ENCODE results near the gene TMCO6.

The TMCO6 gene

DNA sequence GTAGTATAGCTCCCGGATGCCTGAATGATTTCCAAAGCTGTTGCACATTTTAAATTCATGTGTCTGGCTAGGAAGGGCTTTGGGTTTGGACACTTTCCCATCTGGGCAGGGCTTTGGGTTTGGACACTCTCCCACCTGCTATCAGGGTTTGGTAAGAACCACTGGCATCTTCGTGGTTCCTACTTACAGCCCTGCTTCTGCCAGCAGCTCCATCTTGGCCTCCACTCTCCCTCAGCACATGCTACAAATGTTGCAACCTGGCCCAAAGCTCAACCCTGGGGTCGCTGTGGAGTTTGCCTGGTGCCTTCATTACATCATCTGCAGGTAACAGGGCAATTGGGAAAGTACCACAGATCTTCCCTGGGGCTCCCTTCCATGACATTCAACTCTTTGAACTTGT is 3.5 kb downstream of the TMCO6 start:
- ATAC-seq, result no peak
- TF ChIP-seq, protein P1, sequence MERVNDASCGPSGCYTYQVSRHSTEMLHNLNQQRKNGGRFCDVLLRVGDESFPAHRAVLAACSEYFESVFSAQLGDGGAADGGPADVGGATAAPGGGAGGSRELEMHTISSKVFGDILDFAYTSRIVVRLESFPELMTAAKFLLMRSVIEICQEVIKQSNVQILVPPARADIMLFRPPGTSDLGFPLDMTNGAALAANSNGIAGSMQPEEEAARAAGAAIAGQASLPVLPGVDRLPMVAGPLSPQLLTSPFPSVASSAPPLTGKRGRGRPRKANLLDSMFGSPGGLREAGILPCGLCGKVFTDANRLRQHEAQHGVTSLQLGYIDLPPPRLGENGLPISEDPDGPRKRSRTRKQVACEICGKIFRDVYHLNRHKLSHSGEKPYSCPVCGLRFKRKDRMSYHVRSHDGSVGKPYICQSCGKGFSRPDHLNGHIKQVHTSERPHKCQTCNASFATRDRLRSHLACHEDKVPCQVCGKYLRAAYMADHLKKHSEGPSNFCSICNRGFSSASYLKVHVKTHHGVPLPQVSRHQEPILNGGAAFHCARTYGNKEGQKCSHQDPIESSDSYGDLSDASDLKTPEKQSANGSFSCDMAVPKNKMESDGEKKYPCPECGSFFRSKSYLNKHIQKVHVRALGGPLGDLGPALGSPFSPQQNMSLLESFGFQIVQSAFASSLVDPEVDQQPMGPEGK (CRISPR knock-in tag; IDR thresholded peaks at IDR 0.05; ENCODE audit: borderline replicate concordance), result no peak
- TF ChIP-seq ZFP30 (CRISPR knock-in tag; IDR thresholded peaks at IDR 0.05) (no peak), CSDC2 (CRISPR knock-in tag; IDR thresholded peaks at IDR 0.05) (no peak), SNAI2 (CRISPR knock-in tag; IDR thresholded peaks at IDR 0.05) (no peak), ZFP3 (CRISPR knock-in tag; IDR thresholded peaks at IDR 0.05) (no peak), RARB (CRISPR knock-in tag; IDR thresholded peaks at IDR 0.05) (no peak), ESRRG (CRISPR knock-in tag; IDR thresholded peaks at IDR 0.05) (no peak), ZNF8 (CRISPR knock-in tag; IDR thresholded peaks at IDR 0.05) (no peak), TOX (CRISPR knock-in tag; IDR thresholded peaks at IDR 0.05; ENCODE audit: borderline replicate concordance) (no peak), ZNF565 (CRISPR knock-in tag; conservative IDR thresholded peaks at IDR 0.05; ENCODE audit: low read depth) (no peak), BACH2 (CRISPR knock-in tag; IDR thresholded peaks at IDR 0.05; ENCODE audit: borderline replicate concordance) (no peak), TCF4 (CRISPR knock-in tag; IDR thresholded peaks at IDR 0.05; ENCODE audit: borderline replicate concordance) (no peak), GLIS3 (CRISPR knock-in tag; IDR thresholded peaks at IDR 0.05) (no peak)

DNA sequence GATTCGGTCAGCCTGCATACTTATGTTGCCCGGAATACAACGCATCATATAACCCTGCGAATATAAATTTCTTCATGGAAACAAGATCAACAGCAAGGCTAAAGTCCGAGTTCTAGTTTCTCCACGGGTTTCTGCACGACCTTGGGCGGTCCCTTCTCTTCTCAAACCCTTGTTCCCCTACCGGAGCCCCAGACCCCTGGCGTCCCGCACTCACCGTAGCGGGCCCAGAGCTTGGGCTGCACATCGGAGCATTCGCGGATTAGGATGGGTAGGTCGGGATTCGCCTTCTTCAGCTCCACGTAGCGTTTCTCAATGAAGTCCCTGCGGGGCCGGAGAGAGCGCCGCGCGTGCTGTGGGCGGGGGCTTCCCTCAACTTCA is 7.8 kb downstream of the TMCO6 start:
- ATAC-seq, result peak; percentile 36

DNA sequence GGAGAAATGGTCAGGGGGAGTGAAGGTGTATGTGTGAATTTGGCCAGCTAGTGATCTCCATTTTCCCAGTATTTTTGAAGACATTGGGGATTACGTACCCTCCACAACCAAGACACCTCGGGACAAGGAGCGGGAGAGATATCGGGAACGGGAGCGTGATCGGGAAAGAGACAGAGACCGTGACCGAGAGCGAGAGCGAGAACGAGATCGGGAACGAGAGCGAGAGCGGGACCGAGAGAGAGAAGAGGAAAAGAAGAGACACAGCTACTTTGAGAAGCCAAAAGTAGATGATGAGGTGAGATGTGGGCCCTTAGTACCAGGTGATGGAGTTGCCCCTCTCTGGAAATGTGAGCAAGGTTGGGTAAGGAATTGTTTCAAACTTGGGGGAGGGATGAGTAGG is 19.6 kb downstream of the TMCO6 start:
- no peak for ATAC-seq

More for the DNA sequence above, 7.8 kb downstream of the TMCO6 start:
- TF ChIP-seq GLIS3 (CRISPR knock-in tag; IDR thresholded peaks at IDR 0.05), result no peak
- no peak for TF ChIP-seq OSR1 (CRISPR knock-in tag; IDR thresholded peaks at IDR 0.05)
- TF ChIP-seq PPARA (CRISPR knock-in tag; IDR thresholded peaks at IDR 0.05; ENCODE audit: borderline replicate concordance), result no peak
- no peak for TF ChIP-seq ZFP3 (CRISPR knock-in tag; IDR thresholded peaks at IDR 0.05)
- TF ChIP-seq ISL1 (CRISPR knock-in tag; IDR thresholded peaks at IDR 0.05), result no peak
- no peak for TF ChIP-seq CSDC2 (CRISPR knock-in tag; IDR thresholded peaks at IDR 0.05)
- TF ChIP-seq ARNTL (CRISPR knock-in tag; IDR thresholded peaks at IDR 0.05; ENCODE audit: borderline replicate concordance, low read depth), result no peak
- no peak for TF ChIP-seq ZNF70 (CRISPR knock-in tag; IDR thresholded peaks at IDR 0.05)
- no peak for TF ChIP-seq ESRRG (CRISPR knock-in tag; IDR thresholded peaks at IDR 0.05)

More for the DNA sequence above, 19.6 kb downstream of the TMCO6 start:
- TF ChIP-seq TCF4 (CRISPR knock-in tag; IDR thresholded peaks at IDR 0.05; ENCODE audit: borderline replicate concordance) (no peak), ZC3H10 (CRISPR knock-in tag; IDR thresholded peaks at IDR 0.05) (no peak), TOX (CRISPR knock-in tag; IDR thresholded peaks at IDR 0.05; ENCODE audit: borderline replicate concordance) (no peak), RARB (CRISPR knock-in tag; IDR thresholded peaks at IDR 0.05) (no peak), ZFP30 (CRISPR knock-in tag; IDR thresholded peaks at IDR 0.05) (no peak), ZNF70 (CRISPR knock-in tag; IDR thresholded peaks at IDR 0.05) (no peak), CSDC2 (CRISPR knock-in tag; IDR thresholded peaks at IDR 0.05) (no peak), ESRRG (CRISPR knock-in tag; IDR thresholded peaks at IDR 0.05) (no peak), GLIS3 (CRISPR knock-in tag; IDR thresholded peaks at IDR 0.05) (no peak), OSR1 (CRISPR knock-in tag; IDR thresholded peaks at IDR 0.05) (no peak), ARNTL (CRISPR knock-in tag; IDR thresholded peaks at IDR 0.05; ENCODE audit: borderline replicate concordance, low read depth) (no peak), BACH2 (CRISPR knock-in tag; IDR thresholded peaks at IDR 0.05; ENCODE audit: borderline replicate concordance) (no peak), ZFP3 (CRISPR knock-in tag; IDR thresholded peaks at IDR 0.05) (no peak), ZNF565 (CRISPR knock-in tag; conservative IDR thresholded peaks at IDR 0.05; ENCODE audit: low read depth) (no peak)
- TF ChIP-seq, protein P2, sequence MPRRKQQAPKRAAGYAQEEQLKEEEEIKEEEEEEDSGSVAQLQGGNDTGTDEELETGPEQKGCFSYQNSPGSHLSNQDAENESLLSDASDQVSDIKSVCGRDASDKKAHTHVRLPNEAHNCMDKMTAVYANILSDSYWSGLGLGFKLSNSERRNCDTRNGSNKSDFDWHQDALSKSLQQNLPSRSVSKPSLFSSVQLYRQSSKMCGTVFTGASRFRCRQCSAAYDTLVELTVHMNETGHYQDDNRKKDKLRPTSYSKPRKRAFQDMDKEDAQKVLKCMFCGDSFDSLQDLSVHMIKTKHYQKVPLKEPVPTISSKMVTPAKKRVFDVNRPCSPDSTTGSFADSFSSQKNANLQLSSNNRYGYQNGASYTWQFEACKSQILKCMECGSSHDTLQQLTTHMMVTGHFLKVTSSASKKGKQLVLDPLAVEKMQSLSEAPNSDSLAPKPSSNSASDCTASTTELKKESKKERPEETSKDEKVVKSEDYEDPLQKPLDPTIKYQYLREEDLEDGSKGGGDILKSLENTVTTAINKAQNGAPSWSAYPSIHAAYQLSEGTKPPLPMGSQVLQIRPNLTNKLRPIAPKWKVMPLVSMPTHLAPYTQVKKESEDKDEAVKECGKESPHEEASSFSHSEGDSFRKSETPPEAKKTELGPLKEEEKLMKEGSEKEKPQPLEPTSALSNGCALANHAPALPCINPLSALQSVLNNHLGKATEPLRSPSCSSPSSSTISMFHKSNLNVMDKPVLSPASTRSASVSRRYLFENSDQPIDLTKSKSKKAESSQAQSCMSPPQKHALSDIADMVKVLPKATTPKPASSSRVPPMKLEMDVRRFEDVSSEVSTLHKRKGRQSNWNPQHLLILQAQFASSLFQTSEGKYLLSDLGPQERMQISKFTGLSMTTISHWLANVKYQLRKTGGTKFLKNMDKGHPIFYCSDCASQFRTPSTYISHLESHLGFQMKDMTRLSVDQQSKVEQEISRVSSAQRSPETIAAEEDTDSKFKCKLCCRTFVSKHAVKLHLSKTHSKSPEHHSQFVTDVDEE (CRISPR knock-in tag; IDR thresholded peaks at IDR 0.05), result no peak
- TF ChIP-seq, protein P3, sequence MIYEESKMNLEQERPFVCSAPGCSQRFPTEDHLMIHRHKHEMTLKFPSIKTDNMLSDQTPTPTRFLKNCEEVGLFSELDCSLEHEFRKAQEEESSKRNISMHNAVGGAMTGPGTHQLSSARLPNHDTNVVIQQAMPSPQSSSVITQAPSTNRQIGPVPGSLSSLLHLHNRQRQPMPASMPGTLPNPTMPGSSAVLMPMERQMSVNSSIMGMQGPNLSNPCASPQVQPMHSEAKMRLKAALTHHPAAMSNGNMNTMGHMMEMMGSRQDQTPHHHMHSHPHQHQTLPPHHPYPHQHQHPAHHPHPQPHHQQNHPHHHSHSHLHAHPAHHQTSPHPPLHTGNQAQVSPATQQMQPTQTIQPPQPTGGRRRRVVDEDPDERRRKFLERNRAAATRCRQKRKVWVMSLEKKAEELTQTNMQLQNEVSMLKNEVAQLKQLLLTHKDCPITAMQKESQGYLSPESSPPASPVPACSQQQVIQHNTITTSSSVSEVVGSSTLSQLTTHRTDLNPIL (CRISPR knock-in tag; IDR thresholded peaks at IDR 0.05; ENCODE audit: low read depth), result no peak
- TF ChIP-seq, protein P4, sequence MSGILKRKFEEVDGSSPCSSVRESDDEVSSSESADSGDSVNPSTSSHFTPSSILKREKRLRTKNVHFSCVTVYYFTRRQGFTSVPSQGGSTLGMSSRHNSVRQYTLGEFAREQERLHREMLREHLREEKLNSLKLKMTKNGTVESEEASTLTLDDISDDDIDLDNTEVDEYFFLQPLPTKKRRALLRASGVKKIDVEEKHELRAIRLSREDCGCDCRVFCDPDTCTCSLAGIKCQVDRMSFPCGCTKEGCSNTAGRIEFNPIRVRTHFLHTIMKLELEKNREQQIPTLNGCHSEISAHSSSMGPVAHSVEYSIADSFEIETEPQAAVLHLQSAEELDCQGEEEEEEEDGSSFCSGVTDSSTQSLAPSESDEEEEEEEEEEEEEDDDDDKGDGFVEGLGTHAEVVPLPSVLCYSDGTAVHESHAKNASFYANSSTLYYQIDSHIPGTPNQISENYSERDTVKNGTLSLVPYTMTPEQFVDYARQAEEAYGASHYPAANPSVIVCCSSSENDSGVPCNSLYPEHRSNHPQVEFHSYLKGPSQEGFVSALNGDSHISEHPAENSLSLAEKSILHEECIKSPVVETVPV (CRISPR knock-in tag; IDR thresholded peaks at IDR 0.05), result no peak
- TF ChIP-seq, protein P1 (CRISPR knock-in tag; IDR thresholded peaks at IDR 0.05; ENCODE audit: borderline replicate concordance), result no peak
- TF ChIP-seq, protein P5, sequence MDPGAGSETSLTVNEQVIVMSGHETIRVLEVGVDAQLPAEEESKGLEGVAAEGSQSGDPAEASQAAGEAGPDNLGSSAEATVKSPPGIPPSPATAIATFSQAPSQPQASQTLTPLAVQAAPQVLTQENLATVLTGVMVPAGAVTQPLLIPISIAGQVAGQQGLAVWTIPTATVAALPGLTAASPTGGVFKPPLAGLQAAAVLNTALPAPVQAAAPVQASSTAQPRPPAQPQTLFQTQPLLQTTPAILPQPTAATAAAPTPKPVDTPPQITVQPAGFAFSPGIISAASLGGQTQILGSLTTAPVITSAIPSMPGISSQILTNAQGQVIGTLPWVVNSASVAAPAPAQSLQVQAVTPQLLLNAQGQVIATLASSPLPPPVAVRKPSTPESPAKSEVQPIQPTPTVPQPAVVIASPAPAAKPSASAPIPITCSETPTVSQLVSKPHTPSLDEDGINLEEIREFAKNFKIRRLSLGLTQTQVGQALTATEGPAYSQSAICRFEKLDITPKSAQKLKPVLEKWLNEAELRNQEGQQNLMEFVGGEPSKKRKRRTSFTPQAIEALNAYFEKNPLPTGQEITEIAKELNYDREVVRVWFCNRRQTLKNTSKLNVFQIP (CRISPR knock-in tag; IDR thresholded peaks at IDR 0.05; ENCODE audit: borderline replicate concordance, low read depth), result no peak
